ENCODE measurements around the gene ALDH16A1. TPM values are rescaled to one million over a fixed set of nuclear protein-coding genes. Genes with fewer than 3 reads are reported as not detected.

Gene ALDH16A1
- total RNA-seq, 1 experiment from 2014 or later = 51.7 TPM

GRCh38 chr19:49445997-49446396, 7.0 kb upstream of the ALDH16A1 start:
- peaks cover 28 to 42% of the 10 kb centered on the region in 2 experiments for H3K4me1 Mint-ChIP-seq
- no peak overlapping the region for H3K9ac ChIP-seq (ENCODE audit: extremely low read depth, insufficient read length, low read length)
- H3K4ac ChIP-seq (ENCODE audit: low read depth, low read length) = no peak overlapping the region
- no peaks in the 10 kb centered on the region for H4K20me1 ChIP-seq (ENCODE audit: control insufficient read depth, insufficient read depth, insufficient read length)
- H3K4me3 Mint-ChIP-seq = peak overlapping the region in 1 of 2 experiments; percentile 23; a peak in 2 of 5 replicates
- no peak overlapping the region for H4K8ac ChIP-seq (replicated peaks; ENCODE audit: insufficient read length, low read depth, low read length)
- no peak overlapping the region for H2BK20ac ChIP-seq (ENCODE audit: low read depth, low read length, poor library complexity, severe bottlenecking)
- TF ChIP-seq CTCF (conservative IDR thresholded peaks at IDR 0.05) = no peak; the same call in 2 of the 3 replicates
- H2BK5ac ChIP-seq (ENCODE audit: insufficient read length, low read length) = no peak overlapping the region
- H2AFZ ChIP-seq (ENCODE audit: low read length) = no peak overlapping the region
- no CpG with 5 or more reads among the region's 3 CpGs for WGBS (ENCODE audit: extremely low coverage, insufficient read length, low lambda C conversion rate)
- no peak overlapping the region for H2BK120ac ChIP-seq (ENCODE audit: low read depth, low read length, poor library complexity, severe bottlenecking)
- H3K27ac ChIP-seq (ENCODE audit: insufficient read length, low read depth, low read length) = no peak overlapping the region
- H3K23ac ChIP-seq (ENCODE audit: insufficient read length, low read depth, low read length) = no peak overlapping the region
- no peak for DNase-seq
- no peak overlapping the region for H2BK12ac ChIP-seq (ENCODE audit: insufficient read length, low read depth, low read length)
- H2AK5ac ChIP-seq (ENCODE audit: insufficient read length, low read length) = no peak overlapping the region
- no peak overlapping the region for H2BK15ac ChIP-seq (ENCODE audit: low read depth, low read length)
- no peak overlapping the region for H3K14ac ChIP-seq (ENCODE audit: insufficient read depth, low read length)
- no peak overlapping the region for H3K18ac ChIP-seq (ENCODE audit: insufficient read length, low read depth, low read length)
- no peak overlapping the region for H3K56ac ChIP-seq (ENCODE audit: insufficient read length, low read depth, low read length)
- H3K79me1 ChIP-seq (ENCODE audit: insufficient read depth, low read depth, low read length, poor library complexity, severe bottlenecking) = peaks cover 4% of the 10 kb centered on the region
- no peak overlapping the region for H4K91ac ChIP-seq (ENCODE audit: insufficient read length, low read depth, low read length)
- peaks cover 34 to 50% (median 47%) of the 10 kb centered on the region in 3 experiments for H3K36me3 Mint-ChIP-seq (ENCODE audit: insufficient read depth in 1 of 3, low read depth in 3 of 3)
- no peaks in the 10 kb centered on the region; the same call in 1 of the 2 replicates for H3K27me3 ChIP-seq (ENCODE audit: insufficient read depth, low read length)
- H4K5ac ChIP-seq (ENCODE audit: insufficient read length, low read depth, low read length) = no peak overlapping the region
- no peaks in the 10 kb centered on the region for H3K9me3 Mint-ChIP-seq
- no peaks in the 10 kb centered on the region for H3K4me1 ChIP-seq (ENCODE audit: insufficient read depth, low read length)
- no peaks in the 10 kb centered on the region for H3K9me3 ChIP-seq (ENCODE audit: control insufficient read depth, low read depth, low read length)
- H3K27me3 Mint-ChIP-seq (ENCODE audit: low read depth) = peaks cover 12% of the 10 kb centered on the region
- no peaks in the 10 kb centered on the region; the same call in 1 of the 2 replicates for H3K79me2 ChIP-seq (ENCODE audit: insufficient read depth, low read length)
- H3K27ac Mint-ChIP-seq = peak overlapping the region in 2 of 3 experiments; percentile 59 to 67; a peak in 2 of 7 replicates
- no peak overlapping the region for H3T11ph ChIP-seq (ENCODE audit: low read length)
- H3K4me2 ChIP-seq (ENCODE audit: insufficient read depth, insufficient read length, low read length) = no peak overlapping the region
- peaks cover 19% of the 10 kb centered on the region for H3K23me2 ChIP-seq (ENCODE audit: insufficient read length, low read depth, low read length, poor library complexity, severe bottlenecking)

All from H9 (cell line).